ENCODE data around the gene UPF3A.

UPF3A gene

GRCh38 chr13:114281351-114282040 is at the start of gene UPF3A:
TSS of gene UPF3A (plus strand) at chr13:114281601. CDS start at chr13:114281640, 39 bp downstream.
- H3K4me1 ChIP-seq (ENCODE audit: insufficient read depth, low read length, poor library complexity, severe bottlenecking): peaks cover 46% of the 10 kb centered on the region
- H3K9ac ChIP-seq (ENCODE audit: low read depth, low read length, poor library complexity, severe bottlenecking): peak within 1 kb of the TSS; percentile 89
- no peaks in the 10 kb centered on the region for H3K9me3 ChIP-seq (ENCODE audit: insufficient read depth, low read depth, low read length)
- no peaks in the 10 kb centered on the region for H3K9me2 ChIP-seq (replicated peaks; ENCODE audit: low read depth, low read length)
- peaks cover 23% of the 10 kb centered on the region for H4K20me1 ChIP-seq (ENCODE audit: insufficient read depth, low read length, poor library complexity, severe bottlenecking)
- H3K4me3 ChIP-seq (ENCODE audit: low read length, poor library complexity, severe bottlenecking): peak within 1 kb of the TSS; percentile 91
- peaks cover 5% of the 10 kb centered on the region; the same call in 1 of the 2 replicates for H3K36me3 ChIP-seq (ENCODE audit: insufficient read depth, low read length)
- H3K79me2 ChIP-seq (ENCODE audit: insufficient read depth, low read length): peaks cover 38% of the 10 kb centered on the region
- no peaks in the 10 kb centered on the region for H3K27me3 ChIP-seq (ENCODE audit: insufficient read depth, low read length, poor library complexity, severe bottlenecking)
- TF ChIP-seq CTCF (conservative IDR thresholded peaks at IDR 0.05; ENCODE audit: low read length) (no peak), EZH2phosphoT487 (IDR thresholded peaks at IDR 0.05; ENCODE audit: borderline replicate concordance) (no peak)
- peak within 1 kb of the TSS; percentile 89 for H2AFZ ChIP-seq (ENCODE audit: low read length)
- no peaks in the 10 kb centered on the region for H3F3A ChIP-seq (ENCODE audit: low read depth)
- peak within 1 kb of the TSS; percentile 92 for H3K4me2 ChIP-seq (ENCODE audit: low read depth, low read length, poor library complexity, severe bottlenecking)

- peaks cover 8% of the 10 kb centered on the region for H3F3A ChIP-seq (ENCODE audit: low read depth)
- H3K4me3 ChIP-seq (ENCODE audit: low read length, poor library complexity, severe bottlenecking): no peak overlapping the region
- peaks cover 14% of the 10 kb centered on the region for H4K20me1 ChIP-seq (ENCODE audit: insufficient read depth, low read length, poor library complexity, severe bottlenecking)
- H3K9me3 ChIP-seq (ENCODE audit: insufficient read depth, low read depth, low read length): no peaks in the 10 kb centered on the region
- H3K4me1 ChIP-seq (ENCODE audit: insufficient read depth, low read length, poor library complexity, severe bottlenecking): peaks cover 25% of the 10 kb centered on the region
- no peaks in the 10 kb centered on the region for H3K36me3 ChIP-seq (ENCODE audit: insufficient read depth, low read length)
- no peak overlapping the region for H3K9ac ChIP-seq (ENCODE audit: low read depth, low read length, poor library complexity, severe bottlenecking)
- no peaks in the 10 kb centered on the region for H3K27me3 ChIP-seq (ENCODE audit: insufficient read depth, low read length, poor library complexity, severe bottlenecking)
- H3K4me2 ChIP-seq (ENCODE audit: low read depth, low read length, poor library complexity, severe bottlenecking): no peak overlapping the region
- peaks cover 18% of the 10 kb centered on the region for H3K79me2 ChIP-seq (ENCODE audit: insufficient read depth, low read length)
- no peak for TF ChIP-seq EZH2phosphoT487 (IDR thresholded peaks at IDR 0.05; ENCODE audit: borderline replicate concordance)
- H2AFZ ChIP-seq (ENCODE audit: low read length): no peak overlapping the region
- no peaks in the 10 kb centered on the region for H3K9me2 ChIP-seq (replicated peaks; ENCODE audit: low read depth, low read length)
Observed at GRCh38 chr13:114231886-114232285, 49.5 kb upstream of the UPF3A start.

GRCh38 chr13:114234266-114234644 is 47.1 kb upstream of the UPF3A start:
- no peaks in the 10 kb centered on the region for H3K9me2 ChIP-seq (replicated peaks; ENCODE audit: low read depth, low read length)
- peak overlapping the region; percentile 89 for H2AFZ ChIP-seq (ENCODE audit: low read length)
- H3K79me2 ChIP-seq (ENCODE audit: insufficient read depth, low read length): peaks cover 38% of the 10 kb centered on the region
- H3K4me1 ChIP-seq (ENCODE audit: insufficient read depth, low read length, poor library complexity, severe bottlenecking): peaks cover 29% of the 10 kb centered on the region
- H3K9ac ChIP-seq (ENCODE audit: low read depth, low read length, poor library complexity, severe bottlenecking): peak overlapping the region; percentile 97
- H3K4me3 ChIP-seq (ENCODE audit: low read length, poor library complexity, severe bottlenecking): peak overlapping the region; percentile 98
- H3K9me3 ChIP-seq (ENCODE audit: insufficient read depth, low read depth, low read length): no peaks in the 10 kb centered on the region
- peak overlapping the region; percentile 97 for H3K4me2 ChIP-seq (ENCODE audit: low read depth, low read length, poor library complexity, severe bottlenecking)
- TF ChIP-seq EZH2phosphoT487 (IDR thresholded peaks at IDR 0.05; ENCODE audit: borderline replicate concordance) (no peak), CTCF (conservative IDR thresholded peaks at IDR 0.05; ENCODE audit: low read length) (no peak)
- H3K36me3 ChIP-seq (ENCODE audit: insufficient read depth, low read length): peaks cover 16% of the 10 kb centered on the region; the same call in 1 of the 2 replicates
- no peaks in the 10 kb centered on the region for H3K27me3 ChIP-seq (ENCODE audit: insufficient read depth, low read length, poor library complexity, severe bottlenecking)
- H4K20me1 ChIP-seq (ENCODE audit: insufficient read depth, low read length, poor library complexity, severe bottlenecking): peaks cover 14% of the 10 kb centered on the region
- H3F3A ChIP-seq (ENCODE audit: low read depth): peaks cover 8% of the 10 kb centered on the region

Measured in Loucy (cell line).